ENCODE measurements around the gene ACOT13.
"Not testable (repeated sequence)": the region's sequence is repeated elsewhere in the genome, so short reads cannot be mapped to it uniquely, and the experiment has no call there.

The ACOT13 gene

GRCh38 chr6:24636681-24637080 lies 30.2 kb upstream of the ACOT13 start:
- no peak overlapping the region for H3K27ac ChIP-seq
- no peak for TF ChIP-seq CTCF (conservative IDR thresholded peaks at IDR 0.05)

- no peak overlapping the region for H3K27ac ChIP-seq
- TF ChIP-seq ZFX (IDR thresholded peaks at IDR 0.05) (no peak), CTCF (conservative IDR thresholded peaks at IDR 0.05) (no peak)
Observed at GRCh38 chr6:24640166-24640565, 26.7 kb upstream of the ACOT13 start.

GRCh38 chr6:24640631-24641030 lies 26.2 kb upstream of the ACOT13 start:
- H3K27ac ChIP-seq = not testable (repeated sequence)

GRCh38 chr6:24642061-24642460 lies 24.8 kb upstream of the ACOT13 start:
- no peak overlapping the region for H3K27ac ChIP-seq
- TF ChIP-seq ZFX (IDR thresholded peaks at IDR 0.05) (no peak), CTCF (conservative IDR thresholded peaks at IDR 0.05) (no peak)

GRCh38 chr6:24643920-24644319 lies 23.0 kb upstream of the ACOT13 start:
- TF ChIP-seq ZFX (IDR thresholded peaks at IDR 0.05) (no peak), CTCF (conservative IDR thresholded peaks at IDR 0.05) (no peak)
- H3K27ac ChIP-seq = no peak overlapping the region

GRCh38 chr6:24644377-24644776 lies 22.5 kb upstream of the ACOT13 start:
- no peak overlapping the region for H3K27ac ChIP-seq
- TF ChIP-seq CTCF (conservative IDR thresholded peaks at IDR 0.05) (no peak), ZFX (IDR thresholded peaks at IDR 0.05) (no peak)

- TF ChIP-seq CTCF (conservative IDR thresholded peaks at IDR 0.05) = no peak
- TF ChIP-seq ZFX (IDR thresholded peaks at IDR 0.05) = no peak
- no peak overlapping the region for H3K27ac ChIP-seq
Observed at GRCh38 chr6:24646771-24647170, 20.1 kb upstream of the ACOT13 start.

GRCh38 chr6:24648276-24648675 lies 18.6 kb upstream of the ACOT13 start:
- H3K27ac ChIP-seq = no peak overlapping the region
- TF ChIP-seq CTCF (conservative IDR thresholded peaks at IDR 0.05) (no peak), ZFX (IDR thresholded peaks at IDR 0.05) (no peak)

Data from C4-2B (cell line).